H9 (cell line): ENCODE results near the gene ACSS2. TPM values are rescaled to one million over a fixed set of nuclear protein-coding genes. Genes with fewer than 3 reads are reported as not detected.

Experiments
- DNase-seq: peaks from one replicate; pipeline ENCODE4 v3.0.0-alpha.2; 2017
- H2AFZ ChIP-seq: one replicate; pipeline ENCODE4 v1.6.1; 2013; ENCODE audit warnings: mild to moderate bottlenecking, low read length, control low read depth, moderate library complexity
- H2AK5ac ChIP-seq: 2 replicates; pipeline ENCODE4 v1.6.1; 2013; ENCODE audit warnings: low read length, control low read depth, mixed read lengths; ENCODE audit not compliant: insufficient read length
- H2BK120ac ChIP-seq: one replicate; pipeline ENCODE4 v1.6.1; 2013; ENCODE audit warnings: low read depth, mild to moderate bottlenecking, low read length, control low read depth, inconsistent platforms; ENCODE audit not compliant: poor library complexity, severe bottlenecking
- H2BK12ac ChIP-seq: 2 replicates; pipeline ENCODE4 v1.6.1; 2013; ENCODE audit warnings: low read length, control low read depth, mixed read lengths, low read depth; ENCODE audit not compliant: insufficient read length
- H2BK15ac ChIP-seq: 2 replicates; pipeline ENCODE4 v1.6.1; 2013; ENCODE audit warnings: low read depth, low read length, control low read depth
- H2BK20ac ChIP-seq: one replicate; pipeline ENCODE4 v1.6.1; 2013; ENCODE audit warnings: low read depth, mild to moderate bottlenecking, low read length, control low read depth, inconsistent platforms; ENCODE audit not compliant: poor library complexity, severe bottlenecking
- H2BK5ac ChIP-seq: 2 replicates; pipeline ENCODE4 v1.6.1; 2013; ENCODE audit warnings: low read length, control low read depth, mixed read lengths; ENCODE audit not compliant: insufficient read length
- H3K14ac ChIP-seq: 2 replicates; pipeline ENCODE4 v1.6.1; 2013; ENCODE audit warnings: low read length, control low read depth; ENCODE audit not compliant: insufficient read depth
- H3K18ac ChIP-seq: 2 replicates; pipeline ENCODE4 v1.6.1; 2013; ENCODE audit warnings: low read depth, mild to moderate bottlenecking, mixed read lengths, low read length, control low read depth; ENCODE audit not compliant: insufficient read length
- H3K23ac ChIP-seq: 2 replicates; pipeline ENCODE4 v1.6.1; 2013; ENCODE audit warnings: low read length, control low read depth, mixed read lengths, low read depth; ENCODE audit not compliant: insufficient read length
- H3K23me2 ChIP-seq: 2 replicates; pipeline ENCODE4 v1.6.1; 2013; ENCODE audit warnings: low read depth, mild to moderate bottlenecking, mixed read lengths, low read length, control low read depth; ENCODE audit not compliant: insufficient read length, poor library complexity, severe bottlenecking
- H3K27ac ChIP-seq: 2 replicates; pipeline ENCODE4 v1.5.1; 2013; ENCODE audit warnings: low read length, control low read depth, mixed read lengths, low read depth; ENCODE audit not compliant: insufficient read length
- H3K27me3 ChIP-seq: 2 replicates; pipeline ENCODE4 v1.6.1; 2013; ENCODE audit warnings: low read length, control low read depth, inconsistent platforms; ENCODE audit not compliant: insufficient read depth
- H3K4ac ChIP-seq: 2 replicates; pipeline ENCODE4 v1.6.1; 2013; ENCODE audit warnings: low read depth, mild to moderate bottlenecking, control low read depth, inconsistent platforms, low read length, moderate library complexity
- H3K4me1 ChIP-seq: 2 replicates; pipeline ENCODE4 v1.6.1; 2013; ENCODE audit warnings: low read length, control low read depth, inconsistent platforms; ENCODE audit not compliant: insufficient read depth
- H3K4me2 ChIP-seq: 2 replicates; pipeline ENCODE4 v1.6.1; 2013; ENCODE audit warnings: low read length, control low read depth, mixed read lengths; ENCODE audit not compliant: insufficient read length, insufficient read depth
- H3K56ac ChIP-seq: 2 replicates; pipeline ENCODE4 v1.6.1; 2013; ENCODE audit warnings: low read depth, mild to moderate bottlenecking, mixed read lengths, low read length, control low read depth; ENCODE audit not compliant: insufficient read length
- H3K79me1 ChIP-seq: 2 replicates; pipeline ENCODE4 v1.6.1; 2013; ENCODE audit warnings: low read depth, mild to moderate bottlenecking, moderate library complexity, low read length, control low read depth, inconsistent platforms; ENCODE audit not compliant: insufficient read depth, poor library complexity, severe bottlenecking
- H3K79me2 ChIP-seq: 2 replicates; pipeline ENCODE4 v1.6.1; 2013; ENCODE audit warnings: low read length, control low read depth, inconsistent platforms; ENCODE audit not compliant: insufficient read depth
- H3K9ac ChIP-seq: 2 replicates; pipeline ENCODE4 v1.6.1; 2013; ENCODE audit warnings: low read length, control low read depth, mixed read lengths; ENCODE audit not compliant: insufficient read length; ENCODE audit errors: extremely low read depth
- H3K9me3 ChIP-seq: one replicate; pipeline ENCODE4 v1.6.1; 2013; ENCODE audit warnings: low read depth, low read length, inconsistent platforms; ENCODE audit not compliant: control insufficient read depth
- H3T11ph ChIP-seq: one replicate; pipeline ENCODE4 v1.6.1; 2013; ENCODE audit warnings: mild to moderate bottlenecking, low read length, control low read depth, inconsistent platforms
- H4K20me1 ChIP-seq: one replicate; pipeline ENCODE4 v1.6.1; 2013; ENCODE audit not compliant: control insufficient read depth, insufficient read length, insufficient read depth
- H4K5ac ChIP-seq: 2 replicates; pipeline ENCODE4 v1.6.1; 2013; ENCODE audit warnings: low read depth, mild to moderate bottlenecking, mixed read lengths, low read length, control low read depth; ENCODE audit not compliant: insufficient read length
- H4K8ac ChIP-seq: replicated peaks from 2 replicates; pipeline ENCODE4 v1.6.1; 2013; ENCODE audit warnings: low read length, control low read depth, mixed read lengths, low read depth; ENCODE audit not compliant: insufficient read length
- H4K91ac ChIP-seq: 2 replicates; pipeline ENCODE4 v1.6.1; 2013; ENCODE audit warnings: low read depth, mild to moderate bottlenecking, moderate library complexity, mixed read lengths, low read length, control low read depth; ENCODE audit not compliant: insufficient read length
- H3K27ac Mint-ChIP-seq, 3 experiments: 2 replicates in 2 of 3; 3 replicates in 1 of 3; pipeline ENCODE4 v1.8.0; 2020 to 2021; ENCODE audit warnings: mixed read lengths in 3 of 3, mild to moderate bottlenecking in 1 of 3, moderate library complexity in 1 of 3
- H3K27me3 Mint-ChIP-seq: 2 replicates; pipeline ENCODE4 v1.8.0; 2021; ENCODE audit warnings: low read depth, mild to moderate bottlenecking, moderate library complexity, mixed read lengths
- H3K36me3 Mint-ChIP-seq, 3 experiments: 2 replicates in 2 of 3; 3 replicates in 1 of 3; pipeline ENCODE4 v1.8.0; 2020 to 2021; ENCODE audit warnings: low read depth in 3 of 3, mixed read lengths in 3 of 3; ENCODE audit not compliant: insufficient read depth in 1 of 3
- H3K4me1 Mint-ChIP-seq, 2 experiments: 2 replicates each; pipeline ENCODE4 v1.8.0; 2020; ENCODE audit warnings: mixed read lengths in 2 of 2
- H3K4me3 Mint-ChIP-seq, 2 experiments: 2 replicates in 1 of 2; 3 replicates in 1 of 2; pipeline ENCODE4 v1.8.0; 2020 to 2021; ENCODE audit warnings: mild to moderate bottlenecking in 2 of 2, mixed read lengths in 2 of 2, moderate library complexity in 1 of 2
- H3K9me3 Mint-ChIP-seq, 2 experiments: 2 replicates in 1 of 2; 3 replicates in 1 of 2; pipeline ENCODE4 v1.8.0; 2020; ENCODE audit warnings: mild to moderate bottlenecking in 2 of 2, mixed read lengths in 2 of 2, moderate library complexity in 1 of 2
- WGBS: extraction: QIAGEN DNeasy Blood & Tissue Kit; methylation state at CpG from one replicate; pipeline ENCODE4 v1.1.7; 2013; ENCODE audit warnings: missing lambda C conversion rate, low lambda C conversion rate, mixed read lengths; ENCODE audit not compliant: insufficient read length; ENCODE audit errors: extremely low coverage; 5-methylcytosine and 5-hydroxymethylcytosine counted together
- total RNA-seq: library from RNA; stranded (reverse); gene quantifications from 2 replicates; pipeline ENCODE4 v1.2.1, GENCODE V29; 2021
- TF ChIP-seq, protein P1 (sequence below): fragments of 200-600 bp; sonication (generic); conservative IDR thresholded peaks from 3 replicates; pipeline ENCODE4 v1.8.0; 2021; ENCODE audit warnings: antibody characterized with exemption, mild to moderate bottlenecking

ACSS2 gene
- total RNA-seq, 1 experiment from 2014 or later = 15.4 TPM

DNA sequence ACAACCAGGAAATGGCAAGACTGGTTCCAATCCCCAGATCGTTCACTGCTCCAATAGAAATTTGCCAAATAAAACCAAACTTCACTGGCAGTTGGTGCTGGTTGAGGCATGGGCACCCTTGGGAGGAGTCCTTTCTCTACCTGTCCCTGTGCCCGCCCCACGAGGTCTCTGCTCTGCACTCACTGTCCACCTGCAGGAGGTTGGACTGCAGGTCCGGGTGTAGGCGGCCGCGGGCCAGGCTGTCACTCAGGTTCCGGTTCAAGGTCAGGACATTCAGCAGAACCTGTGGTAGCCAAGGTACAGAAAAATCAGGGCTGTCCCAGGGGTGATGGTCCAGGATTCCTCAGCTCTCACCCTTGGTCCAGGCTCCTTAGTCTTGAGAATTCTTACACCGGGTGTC lies 26.6 kb upstream of the ACSS2 start:
- no CpG with 5 or more reads among the region's 9 CpGs for WGBS
- Mint-ChIP-seq H3K9me3 (no peaks in the 10 kb centered on the region), H3K27ac (peak overlapping the region in 1 of 3 experiments; percentile 83; a peak in 1 of 7 replicates), H3K27me3 (no peaks in the 10 kb centered on the region), H3K4me1 (no peaks in the 10 kb centered on the region), H3K36me3 (peaks cover 6 to 43% (median 22%) of the 10 kb centered on the region in 3 experiments; a peak in 6 of 7 replicates), H3K4me3 (no peak overlapping the region)
- H2BK20ac ChIP-seq = no peak overlapping the region
- H2BK120ac ChIP-seq = no peak overlapping the region
- no peak overlapping the region for H3K23ac ChIP-seq
- no peaks in the 10 kb centered on the region for H3K79me2 ChIP-seq
- DNase-seq = no peak
- H3K9ac ChIP-seq = no peak overlapping the region
- no peaks in the 10 kb centered on the region for H3K23me2 ChIP-seq
- H3K9me3 ChIP-seq = no peaks in the 10 kb centered on the region
- no peak overlapping the region for H3K27ac ChIP-seq
- H2BK15ac ChIP-seq = no peak overlapping the region
- H4K5ac ChIP-seq = no peak overlapping the region
- H4K8ac ChIP-seq = no peak overlapping the region
- H3K18ac ChIP-seq = no peak overlapping the region
- no peak overlapping the region for H2AK5ac ChIP-seq
- H4K91ac ChIP-seq = no peak overlapping the region
- H3K4me1 ChIP-seq = no peaks in the 10 kb centered on the region
- TF ChIP-seq, protein P1, sequence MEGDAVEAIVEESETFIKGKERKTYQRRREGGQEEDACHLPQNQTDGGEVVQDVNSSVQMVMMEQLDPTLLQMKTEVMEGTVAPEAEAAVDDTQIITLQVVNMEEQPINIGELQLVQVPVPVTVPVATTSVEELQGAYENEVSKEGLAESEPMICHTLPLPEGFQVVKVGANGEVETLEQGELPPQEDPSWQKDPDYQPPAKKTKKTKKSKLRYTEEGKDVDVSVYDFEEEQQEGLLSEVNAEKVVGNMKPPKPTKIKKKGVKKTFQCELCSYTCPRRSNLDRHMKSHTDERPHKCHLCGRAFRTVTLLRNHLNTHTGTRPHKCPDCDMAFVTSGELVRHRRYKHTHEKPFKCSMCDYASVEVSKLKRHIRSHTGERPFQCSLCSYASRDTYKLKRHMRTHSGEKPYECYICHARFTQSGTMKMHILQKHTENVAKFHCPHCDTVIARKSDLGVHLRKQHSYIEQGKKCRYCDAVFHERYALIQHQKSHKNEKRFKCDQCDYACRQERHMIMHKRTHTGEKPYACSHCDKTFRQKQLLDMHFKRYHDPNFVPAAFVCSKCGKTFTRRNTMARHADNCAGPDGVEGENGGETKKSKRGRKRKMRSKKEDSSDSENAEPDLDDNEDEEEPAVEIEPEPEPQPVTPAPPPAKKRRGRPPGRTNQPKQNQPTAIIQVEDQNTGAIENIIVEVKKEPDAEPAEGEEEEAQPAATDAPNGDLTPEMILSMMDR = no peak
- H2AFZ ChIP-seq = no peak overlapping the region
- H3T11ph ChIP-seq = no peak overlapping the region
- H3K14ac ChIP-seq = no peak overlapping the region
- no peak overlapping the region for H3K4me2 ChIP-seq
- H2BK12ac ChIP-seq = no peak overlapping the region
- no peak overlapping the region for H3K56ac ChIP-seq
- no peaks in the 10 kb centered on the region for H3K27me3 ChIP-seq
- no peak overlapping the region for H2BK5ac ChIP-seq
- no peak overlapping the region for H3K4ac ChIP-seq
- H4K20me1 ChIP-seq = no peaks in the 10 kb centered on the region
- no peaks in the 10 kb centered on the region for H3K79me1 ChIP-seq
